Measurements from ENCODE around the gene RAB3A.

The RAB3A gene

GRCh38 chr19:18204394-18205199 lies 755 bp upstream of the RAB3A start:
- DNase-seq (ENCODE audit: low read depth) = no peak
- TF ChIP-seq CTCF (conservative IDR thresholded peaks at IDR 0.05; ENCODE audit: low read depth, low read length) = no peak

GRCh38 chr19:18203408-18203862 lies 407 bp downstream of the RAB3A start:
- no peak for DNase-seq (ENCODE audit: low read depth)
- peak overlapping the region; percentile 84 for H3K4me3 ChIP-seq (ENCODE audit: low read depth, low read length)
- no peak for TF ChIP-seq CTCF (conservative IDR thresholded peaks at IDR 0.05; ENCODE audit: low read depth, low read length)

More at GRCh38 chr19:18204394-18205199, 755 bp upstream of the RAB3A start:
- peak overlapping the region; percentile 68 for H3K4me3 ChIP-seq (ENCODE audit: low read depth, low read length)

GRCh38 chr19:18202778-18203407 lies 949 bp downstream of the RAB3A start:
- peak overlapping the region; percentile 84 for H3K4me3 ChIP-seq (ENCODE audit: low read depth, low read length)
- no peak for DNase-seq (ENCODE audit: low read depth)
- peak; percentile 50 for TF ChIP-seq CTCF (conservative IDR thresholded peaks at IDR 0.05; ENCODE audit: low read depth, low read length)

- H3K4me3 ChIP-seq (ENCODE audit: low read depth, low read length) = no peak overlapping the region
- no peak for TF ChIP-seq CTCF (conservative IDR thresholded peaks at IDR 0.05; ENCODE audit: low read depth, low read length)
- no peak for DNase-seq (ENCODE audit: low read depth)
Measured at GRCh38 chr19:18202397-18202777, 1.5 kb downstream of the RAB3A start.

GRCh38 chr19:18198374-18198773 lies 5.5 kb downstream of the RAB3A start:
- H3K4me3 ChIP-seq (ENCODE audit: low read depth, low read length) = no peak overlapping the region
- DNase-seq (ENCODE audit: low read depth) = no peak
- no peak for TF ChIP-seq CTCF (conservative IDR thresholded peaks at IDR 0.05; ENCODE audit: low read depth, low read length)

GRCh38 chr19:18197941-18198340 lies 5.9 kb downstream of the RAB3A start:
- no peak overlapping the region for H3K4me3 ChIP-seq (ENCODE audit: low read depth, low read length)
- TF ChIP-seq CTCF (conservative IDR thresholded peaks at IDR 0.05; ENCODE audit: low read depth, low read length) = no peak
- DNase-seq (ENCODE audit: low read depth) = no peak
